Measurements from ENCODE around the gene SCAMP5. TPM values are rescaled to one million over a fixed set of nuclear protein-coding genes. Genes with fewer than 3 reads are reported as not detected.

SCAMP5 gene
- total and polyA plus RNA-seq, 2 of the 4 experiments (the other 2 are of a cell fraction), result 0.36 to 1.6 TPM

GRCh38 chr15:74976159-74976558 lies 19.2 kb upstream of the SCAMP5 start:
- no peak overlapping the region for H3K9ac ChIP-seq (ENCODE audit: low read depth, low read length)
- TF ChIP-seq SMC3 (IDR thresholded peaks at IDR 0.05; ENCODE audit: low read depth, low read length), result no peak
- TF ChIP-seq MAZ (IDR thresholded peaks at IDR 0.05; ENCODE audit: borderline replicate concordance, low read depth, low read length), result no peak
- TF ChIP-seq RAD21 (IDR thresholded peaks at IDR 0.05; ENCODE audit: low read length), result no peak
- TF ChIP-seq NFE2L2 (IDR thresholded peaks at IDR 0.05; ENCODE audit: low read depth, low read length), result no peak
- TF ChIP-seq, protein P1, sequence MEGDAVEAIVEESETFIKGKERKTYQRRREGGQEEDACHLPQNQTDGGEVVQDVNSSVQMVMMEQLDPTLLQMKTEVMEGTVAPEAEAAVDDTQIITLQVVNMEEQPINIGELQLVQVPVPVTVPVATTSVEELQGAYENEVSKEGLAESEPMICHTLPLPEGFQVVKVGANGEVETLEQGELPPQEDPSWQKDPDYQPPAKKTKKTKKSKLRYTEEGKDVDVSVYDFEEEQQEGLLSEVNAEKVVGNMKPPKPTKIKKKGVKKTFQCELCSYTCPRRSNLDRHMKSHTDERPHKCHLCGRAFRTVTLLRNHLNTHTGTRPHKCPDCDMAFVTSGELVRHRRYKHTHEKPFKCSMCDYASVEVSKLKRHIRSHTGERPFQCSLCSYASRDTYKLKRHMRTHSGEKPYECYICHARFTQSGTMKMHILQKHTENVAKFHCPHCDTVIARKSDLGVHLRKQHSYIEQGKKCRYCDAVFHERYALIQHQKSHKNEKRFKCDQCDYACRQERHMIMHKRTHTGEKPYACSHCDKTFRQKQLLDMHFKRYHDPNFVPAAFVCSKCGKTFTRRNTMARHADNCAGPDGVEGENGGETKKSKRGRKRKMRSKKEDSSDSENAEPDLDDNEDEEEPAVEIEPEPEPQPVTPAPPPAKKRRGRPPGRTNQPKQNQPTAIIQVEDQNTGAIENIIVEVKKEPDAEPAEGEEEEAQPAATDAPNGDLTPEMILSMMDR (conservative IDR thresholded peaks at IDR 0.05; ENCODE audit: low read depth, low read length), result no peak
- TF ChIP-seq MXI1 (IDR thresholded peaks at IDR 0.05; ENCODE audit: borderline replicate concordance, low read depth, low read length), result no peak
- no peak for TF ChIP-seq ELK1 (IDR thresholded peaks at IDR 0.05; ENCODE audit: borderline replicate concordance, low read depth, low read length)
- no peak for TF ChIP-seq POLR2A (IDR thresholded peaks at IDR 0.05; ENCODE audit: low read depth, low read length)
- no peak for TF ChIP-seq BHLHE40 (IDR thresholded peaks at IDR 0.05; ENCODE audit: low read depth, low read length)
- no peak for TF ChIP-seq RCOR1 (IDR thresholded peaks at IDR 0.05; ENCODE audit: insufficient replicate concordance, low read length)
- no peak for TF ChIP-seq MAFK (IDR thresholded peaks at IDR 0.05; ENCODE audit: low read depth, low read length)
- no peak overlapping the region for H3K14ac ChIP-seq (replicated peaks; ENCODE audit: low read depth, low read length)
- ChIA-PET CTCF (no interaction called here), POLR2A (ENCODE audit: unreplicated experiment) (no interaction called here)
- peaks cover 2% of the 10 kb centered on the region; the same call in 1 of the 2 replicates for H3K4me1 ChIP-seq (ENCODE audit: control insufficient read depth, insufficient read depth, low read length)
- no peak overlapping the region for H3K4me3 ChIP-seq (ENCODE audit: insufficient read depth, low read depth, low read length)
- H2BK5ac ChIP-seq (ENCODE audit: low read depth, low read length, poor library complexity, severe bottlenecking), result no peak overlapping the region
- no TSS peak for BruUV-seq (replicated peaks)
- DNase-seq (no peak), ATAC-seq (ENCODE audit: low read depth) (no peak)
- H4K8ac ChIP-seq (ENCODE audit: low read depth in 2 of 2, low read length in 2 of 2), result no peak overlapping the region
- no peak overlapping the region for H3K27ac ChIP-seq (ENCODE audit: insufficient read depth, low read length)
- H3K27me3 ChIP-seq (ENCODE audit: control insufficient read depth, insufficient read depth, low read length), result peaks cover 11% of the 10 kb centered on the region
- no peaks in the 10 kb centered on the region for H3K79me1 ChIP-seq (ENCODE audit: low read depth in 1 of 2, low read length in 2 of 2)
- no peak overlapping the region for H4K5ac ChIP-seq (ENCODE audit: low read depth, low read length)
- H3K23ac ChIP-seq (ENCODE audit: low read depth, low read length), result no peak overlapping the region
- no peaks in the 10 kb centered on the region for H3K9me1 ChIP-seq (ENCODE audit: insufficient read depth, low read length)
- no peak overlapping the region for H4K91ac ChIP-seq (ENCODE audit: insufficient read depth, low read depth, low read length)
- no peak overlapping the region for H2AFZ ChIP-seq (replicated peaks; ENCODE audit: low read length, poor library complexity)
- H4K20me1 ChIP-seq (ENCODE audit: insufficient read depth, low read length), result no peaks in the 10 kb centered on the region
- H3K4ac ChIP-seq (ENCODE audit: low read depth, low read length), result no peak overlapping the region
- no peak overlapping the region for H2BK20ac ChIP-seq (ENCODE audit: low read depth, low read length)
- H2AK9ac ChIP-seq (replicated peaks; ENCODE audit: low read depth, low read length, poor library complexity), result no peak overlapping the region
- H2BK120ac ChIP-seq (ENCODE audit: low read depth, low read length), result no peak overlapping the region
- intact Hi-C loops (cut with micrococcal nuclease) (no loop called here), dilution Hi-C loops (cut with HindIII; ENCODE audit: low sequenced_read_pairs, unreplicated experiment) (no loop called here), in situ Hi-C loops (cut with MboI; ENCODE audit: low sequenced_read_pairs) (no loop called here)
- WGBS, 2 experiments (ENCODE audit: extremely low coverage in 2 of 2, insufficient read length in 1 of 2), result 100% methylated on average over 1 of the region's 1 CpG; no CpG with 5 or more reads in 1 of the 2 experiments
- H3K56ac ChIP-seq (ENCODE audit: extremely low read depth, insufficient read depth, low read length), result no peak overlapping the region
- no peaks in the 10 kb centered on the region for H3K36me3 ChIP-seq (ENCODE audit: control insufficient read depth, insufficient read depth, low read length)
- H3K18ac ChIP-seq (ENCODE audit: low read depth, low read length), result no peak overlapping the region
- H2BK15ac ChIP-seq (ENCODE audit: low read depth, low read length), result no peak overlapping the region
- no peak overlapping the region for H2AK5ac ChIP-seq (ENCODE audit: low read depth, low read length)
- H3K9me3 ChIP-seq (ENCODE audit: control insufficient read depth, insufficient read depth, low read length), result no peaks in the 10 kb centered on the region
- no peak overlapping the region for H3K4me2 ChIP-seq (ENCODE audit: low read depth, low read length)
